ENCODE data around the gene AQP3.

- TF ChIP-seq, protein P1, sequence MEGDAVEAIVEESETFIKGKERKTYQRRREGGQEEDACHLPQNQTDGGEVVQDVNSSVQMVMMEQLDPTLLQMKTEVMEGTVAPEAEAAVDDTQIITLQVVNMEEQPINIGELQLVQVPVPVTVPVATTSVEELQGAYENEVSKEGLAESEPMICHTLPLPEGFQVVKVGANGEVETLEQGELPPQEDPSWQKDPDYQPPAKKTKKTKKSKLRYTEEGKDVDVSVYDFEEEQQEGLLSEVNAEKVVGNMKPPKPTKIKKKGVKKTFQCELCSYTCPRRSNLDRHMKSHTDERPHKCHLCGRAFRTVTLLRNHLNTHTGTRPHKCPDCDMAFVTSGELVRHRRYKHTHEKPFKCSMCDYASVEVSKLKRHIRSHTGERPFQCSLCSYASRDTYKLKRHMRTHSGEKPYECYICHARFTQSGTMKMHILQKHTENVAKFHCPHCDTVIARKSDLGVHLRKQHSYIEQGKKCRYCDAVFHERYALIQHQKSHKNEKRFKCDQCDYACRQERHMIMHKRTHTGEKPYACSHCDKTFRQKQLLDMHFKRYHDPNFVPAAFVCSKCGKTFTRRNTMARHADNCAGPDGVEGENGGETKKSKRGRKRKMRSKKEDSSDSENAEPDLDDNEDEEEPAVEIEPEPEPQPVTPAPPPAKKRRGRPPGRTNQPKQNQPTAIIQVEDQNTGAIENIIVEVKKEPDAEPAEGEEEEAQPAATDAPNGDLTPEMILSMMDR (IDR thresholded peaks at IDR 0.05): no peak
- TF ChIP-seq POLR2A (IDR thresholded peaks at IDR 0.05): no peak
- TF ChIP-seq POLR2AphosphoS5 (IDR thresholded peaks at IDR 0.05): no peak
These were observed 24.9 kb upstream of the AQP3 start for GRCh38 chr9:33472171-33472880.
